K562 (cell line): ENCODE results near the gene ZNF500. TPM values are rescaled to one million over a fixed set of nuclear protein-coding genes. Genes with fewer than 3 reads are reported as not detected.

Experiments used
- ADNP ChIP-seq: fragments of 200-800 bp; sonication (Bioruptor generic); IDR thresholded peaks from 2 replicates; pipeline ENCODE4 v1.6.1; 2016; ENCODE audit warnings: missing genetic modification characterization, missing compliant biosample characterization
- ATF7 ChIP-seq: fragments of 450-650 bp; IDR thresholded peaks from 2 replicates; pipeline ENCODE4 v1.7.1; 2014; ENCODE audit warnings: mild to moderate bottlenecking, moderate library complexity
- FOXM1 ChIP-seq, 2 experiments: fragments of 450-650 bp in 1 of 2; sonication (generic) in 1 of 2; formaldehyde crosslinking in 1 of 2; IDR thresholded peaks; 2 replicates each; pipeline versions ENCODE4 v1.6.1 to v1.9.0; 2017 to 2022; ENCODE audit warnings: low read depth in 2 of 2, mild to moderate bottlenecking in 2 of 2, missing genetic modification reagents in 1 of 2, moderate library complexity in 1 of 2
- HDAC2 ChIP-seq: fragments of 450-650 bp; IDR thresholded peaks from 2 replicates; pipeline ENCODE4 v1.6.1; 2016; ENCODE audit warnings: mild to moderate bottlenecking
- HES1 ChIP-seq: fragments of 450-650 bp; IDR thresholded peaks from 2 replicates; pipeline ENCODE4 v1.6.1; 2016; ENCODE audit warnings: low read depth, mild to moderate bottlenecking, moderate library complexity
- HINFP ChIP-seq: fragments of 450-650 bp; conservative IDR thresholded peaks from 2 replicates; pipeline ENCODE4 v1.6.1; 2016; ENCODE audit warnings: missing genetic modification characterization, low read depth, mild to moderate bottlenecking, control low read depth, missing compliant biosample characterization
- HMBOX1 ChIP-seq: sonication (generic); IDR thresholded peaks from 2 replicates; pipeline ENCODE4 v1.6.1; 2016
- MAZ ChIP-seq, 2 experiments: fragments of 450-650 bp in 1 of 2; sonication (generic) in 1 of 2; formaldehyde crosslinking; IDR thresholded peaks in 1 of 2; conservative IDR thresholded peaks in 1 of 2; 2 replicates each; pipeline versions ENCODE4 v1.4.0 to v1.5.0; 2020; ENCODE audit warnings: mild to moderate bottlenecking in 1 of 2, missing genetic modification reagents in 1 of 2
- NFYB ChIP-seq: IDR thresholded peaks from 2 replicates; pipeline ENCODE4 v1.6.1; 2011; ENCODE audit warnings: mild to moderate bottlenecking, moderate library complexity; ENCODE audit not compliant: insufficient read length; ENCODE audit errors: extremely low read depth
- RAD51 ChIP-seq: fragments of 450-650 bp; IDR thresholded peaks from 2 replicates; pipeline ENCODE4 v1.7.1; 2016; ENCODE audit warnings: low read depth, mild to moderate bottlenecking, borderline replicate concordance
- RBM14 ChIP-seq: fragments of 200-400 bp; formaldehyde crosslinking; IDR thresholded peaks from 2 replicates; pipeline ENCODE4 v1.6.1; 2018; ENCODE audit warnings: low read depth, mild to moderate bottlenecking, low read length, moderate library complexity, borderline replicate concordance; ENCODE audit not compliant: insufficient read depth
- SIN3B ChIP-seq: fragments of 450-650 bp; IDR thresholded peaks from 2 replicates; pipeline ENCODE4 v1.6.1; 2017; ENCODE audit warnings: low read depth, mild to moderate bottlenecking, moderate library complexity
- SRSF7 ChIP-seq: fragments of 200-400 bp; formaldehyde crosslinking; optimal IDR thresholded peaks from 2 replicates; pipeline ENCODE3; 2017; ENCODE audit warnings: mild to moderate bottlenecking, low read depth, low read length
- ZBTB11 ChIP-seq, 3 experiments: fragments of 200-800 bp in 1 of 3; fragments of 250-450 bp in 1 of 3; fragments of 450-650 bp in 1 of 3; sonication (Bioruptor Pico) in 1 of 3; sonication (Bioruptor generic) in 1 of 3; formaldehyde crosslinking in 1 of 3; IDR thresholded peaks; 2 replicates each; pipeline versions ENCODE4 v1.6.1 to v1.8.0; 2016 to 2022; ENCODE audit warnings: mild to moderate bottlenecking in 2 of 3, missing genetic modification characterization in 2 of 3, missing compliant biosample characterization in 1 of 3, moderate library complexity in 1 of 3
- ZBTB9 ChIP-seq: fragments of 450-650 bp; formaldehyde crosslinking; IDR thresholded peaks from 2 replicates; pipeline ENCODE4 v1.4.0; 2020; ENCODE audit warnings: mild to moderate bottlenecking, moderate library complexity
- ZNF79 ChIP-seq: fragments of 250-450 bp; sonication (Bioruptor Pico); IDR thresholded peaks from 2 replicates; pipeline ENCODE4 v1.4.0; 2020; ENCODE audit warnings: low read depth, mild to moderate bottlenecking, moderate library complexity
- polyA plus RNA-seq, 8 experiments: library from polyadenylated mRNA; depleted of rRNA in 4 of 8; stranded (reverse) in 5 of 8; unstranded in 3 of 8; fragments of >200 nt; fragmentation: Nextera tagmentation in 2 of 8; fragmentation: Illumina TruSeq in 1 of 8; extraction: Ambion mirVana in 2 of 8; extraction: Trizol in 1 of 8; gene quantifications; 2 replicates each; pipeline versions ENCODE4 v1.2.1 to v1.2.3, GENCODE V29; 2011 to 2014; ENCODE audit warnings: inconsistent platforms in 1 of 8, missing spikeins in 1 of 8
- total RNA-seq, 7 experiments: library from RNA; depleted of rRNA in 6 of 7; stranded (reverse); fragments of >200 nt in 6 of 7; fragmentation: Illumina TruSeq in 2 of 7; extraction: Trizol in 2 of 7; gene quantifications; 2 replicates each; pipeline versions ENCODE4 v1.2.1 to v1.2.3, GENCODE V29; 2011 to 2021; ENCODE audit warnings: low replicate concordance in 1 of 7

Gene ZNF500
- total and polyA plus RNA-seq, 9 of the 15 experiments (the other 6 are each of a cell fraction or from before 2014, with no cell fraction given) = 0.80 to 20.8 (median 5.3) TPM

- TF ChIP-seq FOXM1 (IDR thresholded peaks at IDR 0.05; ENCODE audit: low read depth) (no peak), FOXM1 (CRISPR knock-in tag; IDR thresholded peaks at IDR 0.05; ENCODE audit: low read depth) (peak; percentile 59; the same call in 1 of the 2 replicates), SIN3B (peak; percentile 82), RAD51 (no peak), HDAC2 (peak; percentile 73), MAZ (CRISPR knock-in tag; conservative IDR thresholded peaks at IDR 0.05 in 1 of 2, IDR thresholded peaks at IDR 0.05 in 1 of 2) (peak; percentile 72 to 81; a peak in 3 of 4 replicates), RBM14 (no peak), HES1 (no peak), ATF7 (peak; percentile 81), NFYB (peak; percentile 29), ADNP (tag) (peak; percentile 82), SRSF7 (no peak), ZBTB9 (CRISPR knock-in tag) (peak; percentile 68), ZNF79 (CRISPR knock-in tag) (no peak), HINFP (tag) (no peak), ZBTB11 (CRISPR knock-in tag; IDR thresholded peaks at IDR 0.05) (peak in 1 of 3 experiments; percentile 34; a peak in 1 of 6 replicates), HMBOX1 (no peak)
Measured at GRCh38 chr16:4766875-4767628, at the start of gene ZNF500 (continued).
